HG02623 (cell line): Measurements from ENCODE around the gene DECR2.
A peak's percentile ranks its signal among the peaks of the same experiment; 100 is the strongest.
"Not testable (repeated sequence)": the region's sequence is repeated elsewhere in the genome, so short reads cannot be mapped to it uniquely, and the experiment has no call there.

ENCODE experiments used
- ATAC-seq: cut with Tn5 transposase; IDR thresholded peaks from one replicate; pipeline ENCODE4 v1.9.1; 2021; ENCODE audit warnings: moderate library complexity; ENCODE audit not compliant: unreplicated experiment

The DECR2 gene, protein sequence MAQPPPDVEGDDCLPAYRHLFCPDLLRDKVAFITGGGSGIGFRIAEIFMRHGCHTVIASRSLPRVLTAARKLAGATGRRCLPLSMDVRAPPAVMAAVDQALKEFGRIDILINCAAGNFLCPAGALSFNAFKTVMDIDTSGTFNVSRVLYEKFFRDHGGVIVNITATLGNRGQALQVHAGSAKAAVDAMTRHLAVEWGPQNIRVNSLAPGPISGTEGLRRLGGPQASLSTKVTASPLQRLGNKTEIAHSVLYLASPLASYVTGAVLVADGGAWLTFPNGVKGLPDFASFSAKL

GRCh38 chr16:401468-402348 lies at the start of gene DECR2:
DECR2 (plus strand) TSS chr16:401885; CDS start chr16:401964, 79 bp downstream.
- ATAC-seq: peak; percentile 54

DNA sequence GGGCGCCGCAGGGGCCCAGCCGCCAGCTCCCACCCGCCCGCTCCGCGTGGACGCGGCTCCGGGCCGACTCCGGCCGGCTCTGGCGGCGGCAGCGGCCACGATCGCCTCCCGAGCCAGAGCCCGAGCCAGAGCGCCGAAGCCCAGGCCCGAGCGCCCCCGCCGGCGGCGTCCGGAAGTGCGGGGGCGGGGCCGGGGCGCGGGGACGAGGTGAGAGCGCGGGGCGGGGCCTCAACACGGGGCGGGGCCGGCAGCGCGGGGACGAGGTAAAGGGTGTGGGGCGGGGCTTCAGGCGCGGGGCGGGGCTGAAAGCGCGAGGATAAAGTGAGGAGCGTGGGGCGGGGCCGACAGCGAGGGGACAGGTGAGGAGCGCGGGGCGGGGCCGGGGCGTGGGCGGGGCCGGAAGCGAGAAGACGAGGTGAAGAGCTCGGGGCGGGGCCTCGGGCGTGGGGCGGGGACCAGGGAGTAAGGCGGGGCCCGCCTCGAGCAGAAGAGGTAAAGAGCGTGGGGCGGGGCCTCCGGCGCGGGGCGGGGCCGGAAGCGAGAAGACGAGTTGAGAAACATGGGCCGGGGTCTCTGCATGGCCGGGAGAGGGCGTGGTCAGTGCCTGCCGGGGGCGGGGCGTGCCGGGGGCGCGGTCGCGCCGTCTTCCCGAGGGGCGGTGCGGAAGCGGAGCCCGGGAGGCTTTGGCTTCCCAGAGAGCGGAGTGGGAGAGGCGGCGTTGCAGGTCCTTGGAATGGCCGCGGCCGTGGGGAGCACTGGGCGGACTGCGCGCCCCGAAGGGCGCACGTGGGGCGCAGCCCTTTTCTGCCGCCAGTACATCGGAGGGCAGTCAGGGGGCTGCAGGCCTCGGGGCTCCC lies 48.9 kb upstream of the DECR2 start, which contains the start of gene AXIN1:
TSS of gene AXIN1 (minus strand) at position 177 of the 857 bp plus-strand sequence. CDS start 5,698 bp downstream, outside the sequence.
- peak; percentile 60 for ATAC-seq

- ATAC-seq: no peak
Observed at GRCh38 chr16:353404-354290, 48.0 kb upstream of the DECR2 start.

GRCh38 chr16:354291-354881 lies 47.3 kb upstream of the DECR2 start:
- no peak for ATAC-seq

DNA sequence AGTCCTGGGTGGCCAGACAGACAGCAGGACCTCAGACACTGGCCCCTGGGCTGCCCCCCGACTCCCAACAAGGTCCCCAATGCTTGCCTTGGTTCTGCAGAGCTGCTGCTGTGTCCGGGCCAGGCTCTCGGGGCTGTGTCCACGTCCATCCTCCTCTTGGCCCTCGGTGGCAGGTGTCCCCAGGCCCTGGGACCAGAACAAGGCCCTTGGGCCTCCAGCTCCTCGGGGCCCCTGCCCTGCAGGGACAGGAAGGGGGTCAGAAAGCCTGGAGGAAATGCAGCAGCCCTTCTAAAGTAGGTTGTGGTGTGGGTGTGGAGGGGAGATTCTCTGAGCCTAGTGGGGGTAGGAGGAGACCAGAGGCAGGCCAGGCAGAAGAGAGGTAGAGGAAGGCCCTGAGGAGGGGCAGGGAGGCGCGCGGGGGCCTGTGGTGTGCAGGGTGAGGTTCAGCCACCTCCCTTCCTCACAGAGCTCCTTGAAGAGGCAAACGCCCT lies 46.7 kb upstream of the DECR2 start:
- no peak for ATAC-seq

GRCh38 chr16:356741-357140 lies 44.9 kb upstream of the DECR2 start:
- no peak for ATAC-seq

DNA sequence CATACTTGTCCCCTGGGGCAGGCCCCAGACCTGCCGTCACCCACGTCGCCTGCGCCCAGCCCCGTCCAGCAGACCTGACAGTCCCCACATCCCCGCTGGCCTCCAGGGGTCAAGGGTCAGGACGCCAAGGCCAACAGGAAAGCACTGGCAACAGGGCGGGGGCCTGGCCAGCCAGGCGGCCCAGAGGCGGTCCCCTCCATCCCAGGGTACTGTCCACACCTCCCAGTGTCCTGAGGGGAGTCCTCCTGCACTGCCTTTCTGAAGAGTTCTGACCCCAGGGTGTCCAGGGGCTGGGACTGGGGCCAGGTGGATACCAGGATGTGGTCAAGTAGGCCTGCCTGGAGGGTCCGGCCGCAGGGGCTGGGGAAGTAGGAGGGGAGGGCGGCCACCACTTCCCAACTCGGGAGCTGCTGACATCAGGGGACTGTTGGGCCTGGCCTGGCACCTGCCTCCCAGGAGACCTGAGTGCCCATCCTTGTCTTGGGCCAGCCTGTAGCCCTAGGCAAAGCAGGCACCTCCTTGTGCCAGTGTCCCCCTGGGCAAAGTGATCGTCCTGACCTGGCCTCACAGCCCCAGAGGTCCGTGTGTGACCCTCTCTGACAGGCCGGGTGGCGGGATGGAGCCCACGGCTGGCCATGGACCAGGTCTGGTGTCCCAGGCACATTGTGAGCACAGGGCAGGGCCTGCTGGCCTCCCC lies 42.5 kb upstream of the DECR2 start:
- ATAC-seq: no peak

GRCh38 chr16:359871-360697 lies 41.6 kb upstream of the DECR2 start:
- ATAC-seq: no peak

DNA sequence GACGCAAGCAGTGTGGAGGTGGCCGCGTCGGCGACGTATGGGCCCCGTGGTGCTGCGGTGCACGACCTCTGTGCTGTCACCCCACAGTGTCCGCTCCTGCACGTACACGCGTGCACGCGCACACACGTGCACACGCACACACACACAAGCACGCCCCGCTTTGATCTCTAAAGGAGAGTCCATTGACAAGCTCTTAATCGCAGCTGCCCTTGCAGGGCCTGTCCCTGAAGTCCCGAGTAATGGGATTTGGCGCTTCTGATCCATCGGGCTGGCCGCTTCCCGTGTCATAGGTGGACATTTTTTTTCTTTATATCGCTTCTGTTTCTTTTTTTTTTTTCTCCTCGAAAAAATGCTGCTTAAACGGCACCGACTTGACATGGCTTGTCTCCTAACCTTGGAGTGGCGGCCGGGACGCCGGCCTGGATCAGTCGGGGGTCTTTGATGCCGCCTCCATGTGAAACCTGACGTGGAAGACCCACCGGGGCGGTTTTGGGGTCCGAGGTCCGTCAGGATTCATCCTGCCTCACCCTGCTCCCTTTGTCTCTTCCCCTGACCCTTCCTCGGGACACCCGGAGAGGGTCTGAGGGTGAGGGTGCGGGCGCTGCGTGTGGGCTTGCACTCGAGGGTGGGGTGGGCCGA lies 40.9 kb upstream of the DECR2 start:
- no peak for ATAC-seq

DNA sequence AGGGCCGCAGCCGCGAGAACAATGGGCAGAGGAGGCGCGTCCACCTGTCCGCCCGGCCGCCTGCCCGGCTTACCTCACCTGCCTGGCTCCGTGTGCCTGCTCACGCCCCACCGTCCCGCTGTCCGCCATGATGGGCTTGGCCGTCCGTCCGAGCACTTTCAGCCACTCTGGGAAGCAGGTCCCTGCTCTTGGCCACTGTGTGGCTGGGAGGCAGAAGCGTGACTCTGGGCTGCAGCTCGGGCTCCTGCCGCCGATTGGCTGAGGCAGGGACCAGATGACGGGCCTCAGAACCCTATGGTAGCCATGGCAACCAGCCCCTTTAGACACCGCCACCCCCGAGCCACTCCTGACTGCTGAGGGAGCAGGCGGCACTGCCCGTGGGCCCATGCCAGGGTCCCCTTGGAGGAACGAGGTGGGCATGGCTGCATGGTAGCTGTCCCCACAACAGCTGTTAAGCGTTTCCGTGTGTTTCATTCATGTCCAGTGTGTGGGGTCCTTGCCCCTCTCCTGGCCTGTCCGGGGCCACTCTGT lies 40.3 kb upstream of the DECR2 start:
- ATAC-seq: no peak

DNA sequence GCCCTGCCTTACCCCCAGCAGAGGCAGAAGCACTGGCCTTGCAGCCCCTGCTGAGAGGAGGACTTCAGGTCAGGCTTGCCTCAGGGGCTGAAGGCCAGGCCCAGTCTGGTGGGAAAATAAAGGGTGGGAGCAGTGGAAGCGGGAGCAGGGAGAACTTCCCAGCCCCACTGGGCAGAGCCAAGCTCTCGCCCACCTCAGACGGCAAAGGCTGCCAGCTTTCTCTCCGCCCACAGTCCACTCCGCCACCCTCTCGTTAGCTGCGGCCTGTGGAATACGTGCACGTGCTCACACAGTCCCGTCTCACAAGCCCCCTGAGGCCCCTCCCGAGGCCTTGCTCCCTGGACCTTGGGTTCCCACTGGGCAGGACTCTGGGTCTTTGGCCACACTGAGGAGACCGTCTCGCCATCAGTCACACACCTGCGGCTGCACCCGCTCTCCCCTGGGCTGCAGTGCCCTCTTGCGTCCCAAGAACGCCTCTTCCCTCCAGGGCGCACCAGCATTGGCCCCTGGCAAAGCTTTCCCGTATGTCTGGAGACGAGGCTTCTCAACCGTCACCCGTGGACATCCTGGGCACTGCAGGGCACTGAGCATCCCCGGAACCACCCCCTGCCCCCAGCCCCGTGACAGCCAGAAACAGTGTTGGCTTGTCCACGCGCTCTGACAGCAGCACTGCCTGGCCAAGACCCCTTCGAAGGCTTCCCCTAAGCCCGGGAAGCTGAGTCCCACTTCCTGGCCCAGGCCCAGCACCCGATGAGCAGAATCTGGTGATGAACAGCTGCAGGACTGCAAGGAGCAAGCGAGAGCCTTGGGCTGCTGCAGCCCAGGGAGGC lies 39.6 kb upstream of the DECR2 start:
- no peak for ATAC-seq

DNA sequence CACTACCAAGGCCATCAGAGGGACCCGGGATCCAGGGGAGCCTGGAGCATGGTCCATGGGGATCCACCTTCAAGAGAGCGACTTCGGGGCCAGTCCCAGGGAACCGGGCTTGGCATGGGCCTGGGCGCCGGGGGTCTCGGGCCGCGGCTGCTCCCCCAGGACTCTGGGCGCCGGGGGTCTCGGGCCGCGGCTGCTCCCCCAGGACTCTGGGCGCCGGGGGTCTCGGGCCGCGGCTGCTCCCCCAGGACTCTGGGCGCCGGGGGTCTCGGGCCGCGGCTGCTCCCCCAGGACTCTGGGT lies 39.0 kb upstream of the DECR2 start:
- ATAC-seq: not testable (repeated sequence)

- no peak for ATAC-seq
Observed at GRCh38 chr16:363110-363765, 38.4 kb upstream of the DECR2 start.

- ATAC-seq: no peak
Observed at GRCh38 chr16:363766-364490, 37.8 kb upstream of the DECR2 start.
